Breast epithelium (tissue), 3 donors: Measurements from ENCODE around the gene PPP1R7.

Experiments
- POLR2A ChIP-seq: fragments of 450-650 bp; IDR thresholded peaks from one replicate; pipeline ENCODE4 v1.6.1; 2016; ENCODE audit warnings: antibody characterized with exemption, mild to moderate bottlenecking, moderate library complexity
- POLR2AphosphoS5 ChIP-seq, 3 donors: sonication (generic); formaldehyde crosslinking; IDR thresholded peaks; one replicate each; pipeline ENCODE4 v1.6.1; 2017; ENCODE audit warnings: antibody characterized with exemption in 3 of 3
- TF ChIP-seq, protein P1 (sequence below), 3 donors: fragments of 450-650 bp; IDR thresholded peaks; one replicate each; pipeline ENCODE4 v1.5.1; 2016 to 2017; ENCODE audit warnings: antibody characterized with exemption in 3 of 3, mild to moderate bottlenecking in 3 of 3, moderate library complexity in 3 of 3

DNA sequence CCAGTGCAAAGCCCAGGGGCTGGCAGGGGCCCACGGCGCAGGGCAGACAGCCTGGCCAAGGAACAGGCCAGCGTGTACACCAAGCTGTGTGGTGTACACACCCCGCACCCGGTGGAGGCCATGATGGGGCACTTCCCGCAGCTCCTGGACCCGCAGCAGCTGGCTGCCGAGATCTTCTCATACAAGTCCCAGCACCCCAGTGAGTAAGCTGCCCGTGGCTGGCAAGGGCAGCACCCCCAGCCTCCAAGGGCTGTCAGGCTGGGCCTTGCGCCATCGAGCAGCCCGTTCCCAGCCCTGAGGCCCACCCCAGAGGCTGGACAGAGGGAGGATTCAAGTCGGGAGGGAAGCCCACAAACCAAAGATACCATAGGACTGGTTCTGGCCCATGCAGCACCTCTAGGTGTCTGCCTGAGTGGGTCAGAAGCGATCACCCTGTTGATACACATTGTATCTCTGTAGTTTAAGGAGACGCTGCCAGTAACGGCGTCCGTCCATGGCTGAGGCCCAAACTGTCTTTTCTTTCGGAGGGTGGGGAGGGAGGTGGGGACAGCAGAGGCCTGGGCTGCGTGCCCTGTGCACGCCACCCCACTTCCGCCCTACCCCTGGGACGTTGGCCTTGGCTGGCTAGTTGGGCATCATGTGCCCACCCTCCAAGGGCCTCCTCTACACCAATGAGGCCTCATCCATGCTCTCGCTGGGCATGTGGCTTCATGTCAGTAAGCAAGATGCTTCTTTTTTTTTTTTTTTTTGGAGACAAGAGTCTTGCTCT lies 31.3 kb upstream of the PPP1R7 start:
- TF ChIP-seq POLR2A (no peak), POLR2AphosphoS5 (IDR thresholded peaks at IDR 0.05) (no peak)
- TF ChIP-seq, protein P1, sequence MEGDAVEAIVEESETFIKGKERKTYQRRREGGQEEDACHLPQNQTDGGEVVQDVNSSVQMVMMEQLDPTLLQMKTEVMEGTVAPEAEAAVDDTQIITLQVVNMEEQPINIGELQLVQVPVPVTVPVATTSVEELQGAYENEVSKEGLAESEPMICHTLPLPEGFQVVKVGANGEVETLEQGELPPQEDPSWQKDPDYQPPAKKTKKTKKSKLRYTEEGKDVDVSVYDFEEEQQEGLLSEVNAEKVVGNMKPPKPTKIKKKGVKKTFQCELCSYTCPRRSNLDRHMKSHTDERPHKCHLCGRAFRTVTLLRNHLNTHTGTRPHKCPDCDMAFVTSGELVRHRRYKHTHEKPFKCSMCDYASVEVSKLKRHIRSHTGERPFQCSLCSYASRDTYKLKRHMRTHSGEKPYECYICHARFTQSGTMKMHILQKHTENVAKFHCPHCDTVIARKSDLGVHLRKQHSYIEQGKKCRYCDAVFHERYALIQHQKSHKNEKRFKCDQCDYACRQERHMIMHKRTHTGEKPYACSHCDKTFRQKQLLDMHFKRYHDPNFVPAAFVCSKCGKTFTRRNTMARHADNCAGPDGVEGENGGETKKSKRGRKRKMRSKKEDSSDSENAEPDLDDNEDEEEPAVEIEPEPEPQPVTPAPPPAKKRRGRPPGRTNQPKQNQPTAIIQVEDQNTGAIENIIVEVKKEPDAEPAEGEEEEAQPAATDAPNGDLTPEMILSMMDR (IDR thresholded peaks at IDR 0.05): no peak
